22Rv1 (cell line): ENCODE measurements around the gene MSI2.

ENCODE experiments used
- H3K27ac ChIP-seq: fragments of 450-650 bp; 2 replicates; pipeline ENCODE4 v1.5.1; 2017
- CTCF ChIP-seq: fragments of 450-650 bp; IDR thresholded peaks from 2 replicates; pipeline ENCODE4 v1.5.1; 2017; ENCODE audit warnings: mild to moderate bottlenecking
- ZFX ChIP-seq: fragments of 450-650 bp; IDR thresholded peaks from 2 replicates; pipeline ENCODE4 v1.6.1; 2017; ENCODE audit warnings: antibody characterized with exemption, borderline replicate concordance

Gene MSI2

GRCh38 chr17:57331423-57331822 is 75.1 kb downstream of the MSI2 start:
- no peak overlapping the region for H3K27ac ChIP-seq
- TF ChIP-seq ZFX (no peak), CTCF (no peak)

GRCh38 chr17:57332501-57332900 is 76.2 kb downstream of the MSI2 start:
- TF ChIP-seq ZFX: no peak
- TF ChIP-seq CTCF: no peak
- no peak overlapping the region for H3K27ac ChIP-seq

GRCh38 chr17:57335195-57335792 is 79.0 kb downstream of the MSI2 start:
- TF ChIP-seq ZFX (no peak), CTCF (no peak)

GRCh38 chr17:57337390-57337789 is 81.1 kb downstream of the MSI2 start:
- H3K27ac ChIP-seq: no peak overlapping the region
- no peak for TF ChIP-seq CTCF
- TF ChIP-seq ZFX: no peak

More at GRCh38 chr17:57335195-57335792, 79.0 kb downstream of the MSI2 start:
- no peak overlapping the region for H3K27ac ChIP-seq

GRCh38 chr17:57338257-57338914 is 82.1 kb downstream of the MSI2 start:
- H3K27ac ChIP-seq: no peak overlapping the region
- no peak for TF ChIP-seq CTCF
- TF ChIP-seq ZFX: no peak

GRCh38 chr17:57340160-57340981 is 84.0 kb downstream of the MSI2 start:
- H3K27ac ChIP-seq: no peak overlapping the region
- TF ChIP-seq ZFX (no peak), CTCF (no peak)
